Left cardiac atrium (tissue), 4 donors: ENCODE measurements around the gene ORC5. TPM values are rescaled to one million over a fixed set of nuclear protein-coding genes. Genes with fewer than 3 reads are reported as not detected.
"Not testable (repeated sequence)": the region's sequence is repeated elsewhere in the genome, so short reads cannot be mapped to it uniquely, and the experiment has no call there.

Experiments used
- ATAC-seq, 2 donors: fragments of 200-7000 bp; cut with Tn5 transposase; one replicate each; pipeline ENCODE4 v1.9.1; 2020; ENCODE audit warnings: mild to moderate bottlenecking in 2 of 2, moderate library complexity in 2 of 2
- DNase-seq: peaks from one replicate; pipeline ENCODE4 v3.0.0-alpha.2; 2020
- intact Hi-C, 2 donors: fragments of 100-400 bp; cut with DNase I; formaldehyde crosslinking; loops; one replicate each; pipeline versions ENCODE4 v1.14.1 to v1.15.1; 2022 to 2023
- total RNA-seq, 2 donors: library from RNA; stranded (reverse); fragmentation: NEBNext Ultra II Directional; extraction: Animal tissue kit (Norgen Biotek cat#: 25700); gene quantifications; one replicate each; pipeline ENCODE4 v1.2.1, GENCODE V29; 2021
- donor health status: DM: no; HTN: yes; CAD: no.
- donor health status: DM: no; HTN: yes; CAD: no; lungs with severe emphysema.
- donor health status: DM: yes; HTN: yes; CAD: no.
- donor health status: Dilated cardiomyopathy.

Gene ORC5
- total RNA-seq, 2 donors from 2014 or later: 10.0 to 10.5 TPM

GRCh38 chr7:104206841-104207240 lies 972 bp downstream of the ORC5 start:
- no peak for ATAC-seq
- intact Hi-C loops: no loop called here
- DNase-seq: no peak

GRCh38 chr7:104198673-104199278 lies 9.0 kb downstream of the ORC5 start:
- DNase-seq (no peak), ATAC-seq (no peak)
- intact Hi-C loops: no loop called here

DNA sequence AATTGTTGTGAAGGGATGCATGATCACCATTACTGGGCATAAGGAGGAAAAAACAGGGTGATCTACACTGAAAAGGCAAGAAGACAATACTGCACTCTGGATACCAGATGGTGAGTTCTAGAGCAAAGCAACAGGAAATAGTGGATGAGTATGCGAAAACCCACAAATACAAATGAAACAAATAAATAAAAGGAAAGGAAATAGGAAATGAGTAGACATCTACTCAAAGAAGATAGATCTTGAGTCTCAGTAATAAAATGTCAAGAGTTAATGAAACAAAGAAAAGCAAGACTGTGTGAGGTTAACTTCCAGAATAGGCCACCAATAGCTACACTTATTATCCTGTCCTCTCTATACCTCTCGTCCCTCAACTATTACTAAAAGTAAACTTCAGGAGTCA lies 11.7 kb downstream of the ORC5 start:
- no peak for DNase-seq
- intact Hi-C loops: no loop called here
- no peak for ATAC-seq

GRCh38 chr7:104192434-104192833 lies 15.4 kb downstream of the ORC5 start:
- no peak for DNase-seq
- no peak for ATAC-seq
- intact Hi-C loops: no loop called here

DNA sequence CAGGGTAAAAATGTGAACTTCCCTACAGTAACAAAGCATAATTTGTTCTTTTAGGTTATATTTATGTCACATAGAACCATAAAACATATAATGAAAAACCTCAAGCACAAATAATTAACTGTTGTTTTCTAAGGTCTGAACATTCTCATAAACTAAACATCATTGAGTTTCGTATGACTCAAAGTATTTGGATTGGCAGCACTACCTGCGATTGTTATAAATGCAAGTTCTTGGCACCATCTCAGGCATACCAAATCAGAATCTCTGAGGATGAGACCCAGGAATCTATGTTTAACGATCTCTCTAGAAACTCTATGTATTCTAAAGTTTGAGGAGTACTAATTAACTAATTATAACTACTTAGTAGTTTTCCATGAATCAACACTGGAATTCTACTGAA lies 22.5 kb downstream of the ORC5 start:
- ATAC-seq (no peak), DNase-seq (no peak)
- intact Hi-C loops: no loop called here

GRCh38 chr7:104179178-104179577 lies 28.6 kb downstream of the ORC5 start:
- intact Hi-C loops: no loop called here
- DNase-seq (no peak), ATAC-seq (no peak)

DNA sequence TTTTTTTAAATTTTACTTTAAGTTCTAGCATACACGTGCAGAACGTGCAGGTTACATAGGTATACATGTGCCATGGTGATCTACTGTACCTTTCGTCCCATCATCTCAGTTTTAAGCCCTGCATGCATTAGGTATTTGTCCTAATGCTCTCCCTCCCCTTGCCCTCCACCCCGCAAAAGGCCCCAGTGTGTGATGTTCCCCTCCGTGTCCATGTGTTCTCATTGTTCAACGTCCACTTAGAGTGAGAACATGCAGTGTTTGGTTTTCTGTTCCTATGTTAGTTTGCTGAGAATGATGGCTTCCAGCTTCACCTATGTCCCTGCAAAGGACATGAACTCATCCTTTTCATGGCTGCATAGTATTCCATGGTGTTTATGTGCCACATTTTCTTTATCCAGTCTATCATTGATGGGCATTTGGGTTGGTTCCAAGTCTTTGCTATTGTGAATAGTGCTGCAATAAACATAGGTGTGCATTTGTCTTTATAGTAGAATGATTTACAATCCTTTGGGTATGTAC lies 30.2 kb downstream of the ORC5 start:
- DNase-seq, intact Hi-C loops: not testable (repeated sequence)

DNA sequence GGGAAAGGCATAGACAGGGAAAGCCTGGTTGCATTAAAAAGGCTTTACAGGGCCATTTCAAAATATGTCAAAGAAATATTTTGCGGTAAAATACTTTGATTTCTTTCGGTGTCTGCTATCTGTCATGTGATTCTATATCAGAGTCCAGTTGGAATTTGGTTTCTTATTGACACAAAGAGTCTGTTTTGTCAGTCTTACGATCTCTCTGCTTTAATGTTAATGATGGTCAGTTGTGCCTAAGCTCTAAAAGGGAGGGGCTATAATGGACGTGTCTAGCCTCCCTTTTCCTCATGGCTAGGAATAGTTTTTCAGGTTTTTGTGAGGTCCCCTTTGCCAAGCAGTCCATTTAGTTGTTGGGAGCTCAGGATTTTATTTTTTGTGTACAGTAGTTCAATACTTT lies 31.5 kb downstream of the ORC5 start:
- intact Hi-C loops: no loop called here
- DNase-seq: no peak
- no peak for ATAC-seq

More for the DNA sequence above, 30.2 kb downstream of the ORC5 start:
- ATAC-seq: not testable (repeated sequence)

GRCh38 chr7:104175361-104175984 lies 32.3 kb downstream of the ORC5 start:
- ATAC-seq: no peak
- DNase-seq: no peak
- intact Hi-C loops: no loop called here

GRCh38 chr7:104174798-104175197 lies 33.0 kb downstream of the ORC5 start:
- DNase-seq (no peak), ATAC-seq (no peak)
- intact Hi-C loops: no loop called here

DNA sequence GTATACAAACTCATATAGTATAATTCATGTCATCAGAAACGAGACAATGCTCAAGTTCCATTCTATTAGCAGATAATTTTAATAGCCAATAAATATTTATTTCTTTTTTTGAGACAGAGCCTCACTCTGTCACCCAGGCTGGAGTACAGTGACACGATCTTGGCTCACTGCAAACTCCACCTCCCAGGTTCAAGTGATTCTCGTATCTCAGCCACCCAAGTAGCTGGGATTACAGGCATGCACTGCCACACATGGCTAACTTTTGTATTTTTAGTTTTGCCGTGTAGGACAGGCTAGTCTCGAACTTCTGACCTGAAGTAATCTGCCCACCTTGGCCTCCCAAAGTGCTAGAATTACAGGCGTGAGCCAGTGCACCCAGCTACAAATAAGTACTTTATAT lies 45.7 kb downstream of the ORC5 start:
- ATAC-seq (no peak), DNase-seq (no peak)
- intact Hi-C loops: loop anchor here in 1 of 2 donors (5.0 kb wide), 1 partner anchor 590 kb away; no protein-coding TSS in a partner anchor

- intact Hi-C loops: loop anchor here in 1 of 2 donors (5.0 kb wide), 1 partner anchor 589 kb away; no protein-coding TSS in a partner anchor
- no peak for ATAC-seq
- no peak for DNase-seq
Measured at GRCh38 chr7:104161244-104161643, 46.6 kb downstream of the ORC5 start.

DNA sequence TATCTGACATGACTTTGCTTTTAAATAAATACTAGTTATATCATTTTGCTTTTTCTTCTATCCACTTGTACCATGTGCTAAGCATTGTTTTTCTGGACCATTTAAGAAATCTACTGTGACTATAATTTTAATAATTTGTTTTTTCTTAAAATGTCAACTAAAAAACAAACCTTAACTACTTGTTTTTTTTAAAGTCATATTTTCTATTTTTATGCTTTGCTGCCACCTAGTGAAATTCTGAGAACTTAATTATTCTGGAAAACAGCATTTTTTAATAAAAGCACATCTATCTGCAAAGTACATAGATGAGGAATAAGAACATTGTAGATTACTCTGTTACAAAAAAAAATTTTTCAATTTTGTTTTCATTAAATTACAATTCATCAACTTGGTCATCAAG lies 47.4 kb downstream of the ORC5 start:
- intact Hi-C loops: loop anchor here in 1 of 2 donors (5.0 kb wide), 1 partner anchor 588 kb away; no protein-coding TSS in a partner anchor
- DNase-seq (no peak), ATAC-seq (no peak)

GRCh38 chr7:104156842-104157277 lies 51.0 kb downstream of the ORC5 start:
- DNase-seq (no peak), ATAC-seq (no peak)
- intact Hi-C loops: loop anchor here in 1 of 2 donors (5.0 kb wide), 1 partner anchor 635 kb away; no protein-coding TSS in a partner anchor

GRCh38 chr7:104153287-104153686 lies 54.5 kb downstream of the ORC5 start:
- DNase-seq (no peak), ATAC-seq (no peak)
- intact Hi-C loops: loop anchor here in 1 of 2 donors (5.0 kb wide), 1 partner anchor 581 kb away; no protein-coding TSS in a partner anchor

DNA sequence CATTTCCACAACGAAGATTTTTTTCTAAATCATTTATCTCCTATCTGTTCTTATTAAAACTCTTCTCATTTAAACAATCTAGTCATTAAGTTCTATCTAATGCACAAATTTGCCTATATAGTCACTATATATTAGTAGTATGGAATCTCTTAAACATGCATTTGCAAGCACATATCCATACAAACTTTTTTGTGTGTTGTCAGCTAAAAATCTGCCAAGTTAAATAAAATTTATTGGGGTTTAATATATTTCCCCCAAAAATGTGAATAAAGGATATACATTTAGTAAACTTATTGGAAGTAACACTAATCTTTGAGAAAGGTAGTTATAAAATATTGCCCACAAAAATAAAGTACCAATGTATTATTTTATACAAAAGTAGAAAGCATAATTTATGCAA lies 55.3 kb downstream of the ORC5 start:
- DNase-seq: no peak
- ATAC-seq: no peak
- intact Hi-C loops: loop anchor here in 1 of 2 donors (5.0 kb wide), 1 partner anchor 580 kb away; no protein-coding TSS in a partner anchor

GRCh38 chr7:104150470-104150869 lies 57.3 kb downstream of the ORC5 start:
- ATAC-seq: no peak
- DNase-seq: no peak
- intact Hi-C loops: loop anchor here in 1 of 2 donors (5.0 kb wide), 1 partner anchor 578 kb away; no protein-coding TSS in a partner anchor

- DNase-seq (no peak), ATAC-seq (no peak)
- intact Hi-C loops: loop anchor here in 1 of 2 donors (5.0 kb wide), 1 partner anchor 578 kb away; no protein-coding TSS in a partner anchor
Measured at GRCh38 chr7:104149822-104150221, 58.0 kb downstream of the ORC5 start.

DNA sequence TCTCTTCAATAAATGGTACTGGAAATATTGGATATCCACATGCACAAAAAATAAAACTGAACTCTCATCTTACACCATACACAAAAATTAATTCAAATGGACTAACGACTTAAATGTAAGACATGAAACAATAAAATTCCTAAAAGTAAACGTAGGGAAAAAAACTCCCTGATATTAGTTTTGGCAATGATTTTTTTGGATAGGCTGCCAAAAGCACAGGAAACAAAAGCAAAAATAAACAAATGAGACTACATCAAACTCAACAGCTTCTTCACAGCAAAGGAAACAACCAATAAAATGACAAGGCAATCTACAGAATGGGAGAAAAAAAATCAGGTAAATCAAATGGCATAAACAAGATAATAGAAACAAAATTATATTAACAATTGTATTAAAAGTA lies 65.7 kb downstream of the ORC5 start:
- intact Hi-C loops: no loop called here
- DNase-seq: no peak

GRCh38 chr7:104137971-104138370 lies 69.8 kb downstream of the ORC5 start:
- intact Hi-C loops: no loop called here
- no peak for ATAC-seq

More for the DNA sequence above, 65.7 kb downstream of the ORC5 start:
- no peak for ATAC-seq

More at GRCh38 chr7:104137971-104138370, 69.8 kb downstream of the ORC5 start:
- no peak for DNase-seq
